Stimulated activated effector memory CD8-positive, alpha-beta T cell treated with anti-CD3 and anti-CD28 coated beads, Interleukin-12 subunit alpha, Interleukin-12 subunit beta, amount 100 ng/mL, for 72 hours (primary cell): ENCODE data around the gene IL1RAP.
"Not testable (repeated sequence)": the region's sequence is repeated elsewhere in the genome, so short reads cannot be mapped to it uniquely, and the experiment has no call there.

Experiments used
- ATAC-seq: fragments of 150-1000 bp; cut with Tn5 transposase; 2 replicates; pipeline ENCODE4 v1.10.0; 2021
- DNase-seq, 2 donors: peaks; one replicate each; pipeline ENCODE4 v3.0.0; 2021 to 2022; ENCODE audit warnings: low spot score in 2 of 2
- H3K27ac Mint-ChIP-seq: one replicate; pipeline ENCODE4 v1.8.0; 2022; ENCODE audit warnings: mild to moderate bottlenecking, mixed read lengths
- H3K36me3 Mint-ChIP-seq: one replicate; pipeline ENCODE4 v1.8.0; 2022; ENCODE audit warnings: mild to moderate bottlenecking, mixed read lengths
- H3K4me1 Mint-ChIP-seq: one replicate; pipeline ENCODE4 v1.8.0; 2022; ENCODE audit warnings: mixed read lengths
- H3K4me3 Mint-ChIP-seq: one replicate; pipeline ENCODE4 v1.8.0; 2022; ENCODE audit warnings: mild to moderate bottlenecking, mixed read lengths
- H3K9me3 Mint-ChIP-seq: one replicate; pipeline ENCODE4 v1.8.0; 2022; ENCODE audit warnings: mixed read lengths

The IL1RAP gene

DNA sequence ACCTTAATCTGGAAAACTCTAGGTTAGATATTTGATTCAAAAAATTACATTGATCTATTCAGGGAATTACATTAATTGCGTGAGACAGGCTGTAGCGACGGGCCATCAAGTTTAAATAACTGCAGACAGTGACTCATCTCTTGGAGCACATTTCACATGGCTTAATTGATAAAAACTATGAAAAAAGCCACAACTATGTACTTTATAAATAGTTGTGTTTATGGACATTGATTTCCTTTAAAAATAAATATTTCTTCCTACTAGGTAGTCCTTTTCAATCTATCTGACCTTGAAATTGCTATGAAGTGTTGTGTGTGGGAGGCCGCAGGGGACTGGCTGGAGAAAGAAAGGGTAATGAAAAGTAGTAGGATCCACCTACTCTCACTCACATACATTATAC, 157.8 kb downstream of the IL1RAP start:
- Mint-ChIP-seq H3K27ac (no peak overlapping the region), H3K9me3 (no peaks in the 10 kb centered on the region), H3K4me1 (no peaks in the 10 kb centered on the region), H3K4me3 (no peak overlapping the region), H3K36me3 (no peaks in the 10 kb centered on the region)
- no peak for DNase-seq
- no peak for ATAC-seq

- H3K36me3 Mint-ChIP-seq = no peaks in the 10 kb centered on the region
- DNase-seq = no peak
- H3K9me3 Mint-ChIP-seq = peaks cover 2% of the 10 kb centered on the region
- no peak overlapping the region for H3K4me3 Mint-ChIP-seq
- H3K27ac Mint-ChIP-seq = no peak overlapping the region
- no peak for ATAC-seq
- H3K4me1 Mint-ChIP-seq = no peaks in the 10 kb centered on the region
Observed at GRCh38 chr3:190673148-190673547, 159.3 kb downstream of the IL1RAP start.

DNA sequence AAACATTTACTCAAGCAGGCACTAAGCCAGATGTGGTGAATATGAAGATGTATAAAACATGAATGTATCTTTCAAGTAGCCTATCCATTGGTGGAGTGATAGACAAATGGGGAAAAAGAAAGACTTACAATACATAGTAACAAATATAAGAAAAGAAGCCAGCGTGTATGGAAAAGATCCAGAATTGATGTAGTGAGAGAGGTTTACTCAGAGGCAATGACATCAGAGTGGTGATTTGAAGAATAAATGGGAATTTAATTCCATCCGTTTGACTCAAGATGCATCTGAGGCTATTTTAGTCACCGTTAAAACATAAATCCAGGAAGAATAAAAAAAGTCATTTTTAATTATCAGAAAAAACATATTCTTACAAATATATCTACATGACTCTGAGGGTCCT, 162.6 kb downstream of the IL1RAP start:
- Mint-ChIP-seq H3K36me3 (no peaks in the 10 kb centered on the region), H3K4me1 (no peaks in the 10 kb centered on the region), H3K9me3 (peaks cover 5% of the 10 kb centered on the region), H3K27ac (no peak overlapping the region), H3K4me3 (no peak overlapping the region)
- ATAC-seq = no peak
- no peak for DNase-seq

- H3K9me3 Mint-ChIP-seq = peaks cover 5% of the 10 kb centered on the region
- no peak overlapping the region for H3K4me3 Mint-ChIP-seq
- H3K36me3 Mint-ChIP-seq = no peaks in the 10 kb centered on the region
- DNase-seq = no peak
- ATAC-seq = no peak
- no peak overlapping the region for H3K27ac Mint-ChIP-seq
- H3K4me1 Mint-ChIP-seq = no peaks in the 10 kb centered on the region
Observed at GRCh38 chr3:190677001-190677400, 163.1 kb downstream of the IL1RAP start.

GRCh38 chr3:190677868-190678267, 164.0 kb downstream of the IL1RAP start:
- H3K9me3 Mint-ChIP-seq, H3K4me3 Mint-ChIP-seq, DNase-seq, H3K4me1 Mint-ChIP-seq, H3K27ac Mint-ChIP-seq, H3K36me3 Mint-ChIP-seq, ATAC-seq: not testable (repeated sequence)

DNA sequence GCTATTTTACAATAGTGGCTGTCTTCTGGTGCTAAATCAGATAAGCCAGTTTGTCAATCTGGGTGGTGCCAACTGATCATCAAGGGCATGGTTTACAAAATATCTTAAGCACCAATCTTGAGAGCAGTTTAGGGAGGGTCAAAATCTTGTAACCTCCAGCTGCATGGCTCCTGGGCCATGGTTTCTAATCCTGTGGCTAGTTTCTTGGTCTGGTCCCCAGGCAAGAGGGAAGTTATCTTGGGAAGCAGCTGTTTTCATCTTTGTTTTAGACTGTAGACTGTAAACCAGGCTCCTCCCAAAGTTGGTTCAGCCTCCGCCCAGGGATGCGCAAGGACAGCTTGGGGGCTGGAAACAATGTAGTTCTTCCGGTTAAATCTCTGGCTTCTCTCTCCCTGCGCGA, 166.8 kb downstream of the IL1RAP start:
- H3K4me1 Mint-ChIP-seq = no peaks in the 10 kb centered on the region

DNA sequence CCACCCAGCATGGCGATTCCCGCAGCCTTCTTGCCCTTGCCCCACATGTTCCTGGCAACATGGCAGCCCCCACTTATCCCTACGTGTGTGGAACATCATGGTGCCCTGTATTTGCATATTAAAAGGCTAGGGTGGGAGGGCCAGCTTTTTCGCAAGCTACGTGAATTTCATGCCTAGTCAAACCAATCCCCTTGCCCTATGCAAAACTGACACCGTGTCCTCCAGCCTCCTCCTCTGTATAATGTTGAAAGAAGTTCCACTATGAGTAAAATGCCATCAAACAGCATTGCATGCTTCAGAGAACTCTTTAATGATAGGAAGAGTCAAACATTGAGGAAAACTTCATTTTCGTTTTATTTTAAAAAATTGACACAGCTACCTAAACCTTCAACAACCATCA, 170.9 kb downstream of the IL1RAP start:
- H3K4me1 Mint-ChIP-seq = no peaks in the 10 kb centered on the region
- no peak for DNase-seq
- no peak overlapping the region for H3K27ac Mint-ChIP-seq
- H3K9me3 Mint-ChIP-seq = no peaks in the 10 kb centered on the region
- H3K4me3 Mint-ChIP-seq = no peak overlapping the region
- H3K36me3 Mint-ChIP-seq = no peaks in the 10 kb centered on the region
- no peak for ATAC-seq

More for the DNA sequence above, 166.8 kb downstream of the IL1RAP start:
- ATAC-seq (no peak), DNase-seq (no peak)
- Mint-ChIP-seq H3K27ac (no peak overlapping the region), H3K4me3 (no peak overlapping the region), H3K36me3 (no peaks in the 10 kb centered on the region), H3K9me3 (peaks cover 5% of the 10 kb centered on the region)

DNA sequence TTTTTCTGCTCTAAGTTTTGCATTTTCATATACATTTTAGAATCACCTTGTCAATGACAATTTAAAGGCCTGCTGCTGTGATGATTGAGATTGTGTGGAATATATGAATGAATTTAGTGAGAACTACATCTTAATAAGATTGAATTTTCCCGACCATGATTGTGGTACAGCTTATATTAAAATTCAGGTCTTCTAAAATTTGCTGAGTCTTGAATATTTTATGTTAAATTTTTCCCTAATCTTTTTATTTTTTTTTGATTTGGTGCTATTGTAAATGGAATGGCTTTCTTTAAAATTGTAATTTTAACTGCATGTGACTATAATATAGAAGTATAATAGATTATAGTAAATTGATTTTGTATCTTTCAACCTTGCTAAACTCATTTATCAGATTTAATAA, 172.1 kb downstream of the IL1RAP start:
- Mint-ChIP-seq H3K36me3 (no peaks in the 10 kb centered on the region), H3K4me1 (no peaks in the 10 kb centered on the region), H3K27ac (no peak overlapping the region), H3K9me3 (no peaks in the 10 kb centered on the region), H3K4me3 (no peak overlapping the region)
- ATAC-seq (no peak), DNase-seq (no peak)

DNA sequence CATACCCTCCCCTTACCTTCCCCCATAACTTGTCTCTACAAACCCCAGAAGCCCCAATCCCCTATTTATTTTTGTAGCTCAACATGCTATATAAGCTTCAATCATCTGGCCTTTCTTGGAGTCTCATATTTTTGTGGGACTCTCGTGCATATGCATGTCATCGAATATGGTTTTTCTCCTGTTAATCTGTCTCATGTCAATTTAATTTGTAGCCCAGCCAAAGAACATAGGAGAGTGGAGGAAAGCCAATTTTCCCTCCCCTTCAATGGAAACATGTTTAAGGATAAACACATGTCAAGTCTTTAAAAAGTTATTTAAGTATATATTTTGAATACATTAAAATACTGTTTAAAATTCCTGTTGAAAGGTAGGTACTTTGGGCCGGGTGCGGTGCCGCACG, 176.4 kb downstream of the IL1RAP start:
- H3K4me1 Mint-ChIP-seq = no peaks in the 10 kb centered on the region
- no peaks in the 10 kb centered on the region for H3K36me3 Mint-ChIP-seq
- no peak overlapping the region for H3K27ac Mint-ChIP-seq
- no peaks in the 10 kb centered on the region for H3K9me3 Mint-ChIP-seq
- no peak for DNase-seq
- ATAC-seq = no peak
- no peak overlapping the region for H3K4me3 Mint-ChIP-seq

DNA sequence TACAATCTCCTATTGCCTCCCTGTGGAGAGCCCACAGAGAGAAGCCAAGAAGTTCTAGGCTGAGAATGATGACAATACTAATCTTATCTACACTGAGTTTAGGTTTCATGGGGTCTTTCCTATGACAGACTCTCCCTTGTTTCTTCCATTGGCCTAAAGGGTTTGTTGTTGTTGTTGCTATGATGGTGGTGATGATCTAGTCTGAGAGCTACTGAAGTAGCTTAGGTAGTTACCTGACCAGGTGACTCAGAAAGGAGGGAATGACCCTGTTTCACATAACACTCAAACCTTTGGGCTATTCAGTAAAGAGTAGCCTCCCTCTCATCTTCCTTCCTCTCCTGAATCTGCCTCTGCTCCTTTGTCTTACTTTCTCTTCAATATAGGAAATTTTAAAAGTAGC, 178.4 kb downstream of the IL1RAP start:
- ATAC-seq (peak; percentile 13), DNase-seq (no peak)
- Mint-ChIP-seq H3K36me3 (no peaks in the 10 kb centered on the region), H3K4me3 (no peak overlapping the region), H3K9me3 (no peaks in the 10 kb centered on the region), H3K27ac (no peak overlapping the region), H3K4me1 (no peaks in the 10 kb centered on the region)

DNA sequence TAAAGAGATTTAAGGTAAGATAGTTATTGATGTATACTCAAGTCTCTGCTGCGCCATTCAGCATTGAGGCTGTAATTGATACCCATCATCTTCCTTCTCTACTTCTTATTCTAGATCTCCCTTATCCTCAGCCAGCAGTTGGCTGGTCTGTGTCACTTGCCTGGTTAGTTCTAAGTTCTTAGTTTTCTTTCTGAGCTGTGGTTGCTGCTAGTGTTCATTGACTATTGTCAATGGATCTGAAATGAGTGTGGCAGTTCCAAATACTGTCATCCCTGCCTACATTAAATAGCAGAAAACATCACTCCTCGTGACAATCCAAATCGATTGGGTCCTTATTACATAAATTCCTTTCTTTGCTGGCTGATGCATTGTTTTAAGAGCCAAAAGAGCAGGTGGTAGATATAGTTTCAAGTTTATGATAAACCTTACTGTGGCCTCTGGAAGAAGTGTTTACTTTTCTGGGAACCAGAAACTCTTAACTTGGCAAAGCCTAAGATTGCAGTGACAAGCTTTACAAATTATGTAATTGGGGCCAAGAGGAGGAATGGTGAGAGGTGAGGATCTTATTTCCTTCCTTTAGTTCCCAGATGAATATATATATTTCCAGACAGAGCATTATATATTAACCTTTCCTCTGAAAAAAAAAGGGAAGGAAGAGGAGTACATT, 180.6 kb downstream of the IL1RAP start:
- H3K36me3 Mint-ChIP-seq = no peaks in the 10 kb centered on the region
- ATAC-seq (peak; percentile 51), DNase-seq (no peak)
- no peak overlapping the region for H3K27ac Mint-ChIP-seq
- H3K9me3 Mint-ChIP-seq = no peaks in the 10 kb centered on the region
- H3K4me3 Mint-ChIP-seq = no peak overlapping the region
- no peaks in the 10 kb centered on the region for H3K4me1 Mint-ChIP-seq

GRCh38 chr3:190695225-190695624, 181.3 kb downstream of the IL1RAP start:
- Mint-ChIP-seq H3K9me3 (no peaks in the 10 kb centered on the region), H3K4me3 (no peak overlapping the region), H3K4me1 (no peaks in the 10 kb centered on the region), H3K36me3 (no peaks in the 10 kb centered on the region), H3K27ac (no peak overlapping the region)
- no peak for ATAC-seq
- no peak for DNase-seq

- DNase-seq (no peak), ATAC-seq (no peak)
- H3K36me3 Mint-ChIP-seq = no peaks in the 10 kb centered on the region
- no peak overlapping the region for H3K27ac Mint-ChIP-seq
- H3K4me1 Mint-ChIP-seq = no peaks in the 10 kb centered on the region
- H3K4me3 Mint-ChIP-seq = no peak overlapping the region
- no peaks in the 10 kb centered on the region for H3K9me3 Mint-ChIP-seq
Observed at GRCh38 chr3:190695994-190696393, 182.1 kb downstream of the IL1RAP start.

DNA sequence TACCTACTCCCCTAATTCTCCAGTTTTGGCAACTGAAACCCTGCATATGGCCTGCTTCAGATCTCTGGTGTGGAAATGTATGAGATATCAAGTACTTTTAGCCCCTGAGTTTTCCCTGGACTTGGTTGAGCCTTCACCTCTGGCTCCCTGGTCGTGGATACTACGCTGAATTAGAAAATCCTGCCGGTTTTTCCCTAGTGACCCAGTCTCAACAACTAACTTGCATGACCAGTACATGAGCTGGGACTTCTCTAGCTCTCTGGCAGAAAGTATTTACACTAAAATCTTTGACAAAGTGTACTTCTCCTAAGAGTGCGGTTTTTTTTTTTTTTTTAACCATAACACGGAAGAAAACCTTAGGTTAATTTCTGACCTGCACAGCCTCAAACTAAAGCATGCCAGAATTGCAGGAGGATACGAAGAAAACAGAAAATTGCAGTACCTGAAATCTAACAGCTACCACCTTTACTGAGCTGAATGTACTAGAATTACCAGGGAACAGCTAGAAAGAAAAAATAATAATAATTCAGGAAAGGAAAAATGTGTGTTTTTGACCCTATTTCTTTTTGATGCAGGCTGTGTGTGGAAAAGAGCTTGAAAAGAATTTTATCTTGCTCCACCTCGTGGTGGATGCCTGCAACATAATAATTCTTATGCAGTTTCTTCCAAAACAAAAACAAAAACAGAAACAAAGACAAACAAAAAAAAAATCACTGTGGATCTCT, 183.1 kb downstream of the IL1RAP start:
- ATAC-seq (no peak), DNase-seq (no peak)
- Mint-ChIP-seq H3K27ac (no peak overlapping the region), H3K9me3 (no peaks in the 10 kb centered on the region), H3K4me3 (no peak overlapping the region), H3K36me3 (no peaks in the 10 kb centered on the region), H3K4me1 (no peaks in the 10 kb centered on the region)

DNA sequence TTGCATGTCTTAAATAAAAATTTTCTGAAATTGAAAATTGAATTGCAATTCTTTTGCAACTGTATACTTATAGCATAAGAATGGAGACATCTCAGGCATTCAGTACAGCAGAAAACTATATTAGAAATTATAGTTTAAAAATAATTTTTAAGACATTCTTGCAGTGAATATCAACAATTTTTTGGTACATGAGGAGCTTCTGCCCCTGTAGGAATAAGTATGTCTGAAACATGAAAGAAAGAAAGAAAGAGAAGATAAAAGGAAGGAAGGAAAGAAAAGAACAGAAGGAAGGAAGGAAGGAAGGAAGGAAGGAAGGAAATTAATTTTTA, 183.6 kb downstream of the IL1RAP start:
- ATAC-seq (no peak), DNase-seq (no peak)
- Mint-ChIP-seq H3K4me3 (no peak overlapping the region), H3K9me3 (no peaks in the 10 kb centered on the region), H3K36me3 (no peaks in the 10 kb centered on the region), H3K4me1 (no peaks in the 10 kb centered on the region), H3K27ac (no peak overlapping the region)

GRCh38 chr3:190697901-190698300, 184.0 kb downstream of the IL1RAP start:
- Mint-ChIP-seq H3K4me1 (no peaks in the 10 kb centered on the region), H3K4me3 (no peak overlapping the region)

More at GRCh38 chr3:190697901-190698300, 184.0 kb downstream of the IL1RAP start:
- H3K27ac Mint-ChIP-seq = no peak overlapping the region
- ATAC-seq (no peak), DNase-seq (no peak)
- no peaks in the 10 kb centered on the region for H3K9me3 Mint-ChIP-seq
- H3K36me3 Mint-ChIP-seq = no peaks in the 10 kb centered on the region
